Left lung (tissue), 10 donors: ENCODE measurements around the gene CD209. TPM values are rescaled to one million over a fixed set of nuclear protein-coding genes. Genes with fewer than 3 reads are reported as not detected.

ENCODE experiments used
- ATAC-seq: fragments of 200-7000 bp; cut with Tn5 transposase; one replicate; pipeline ENCODE4 v1.9.1; 2020; ENCODE audit warnings: moderate library complexity
- DNase-seq, 4 donors: peaks; one replicate each; pipeline ENCODE4 v3.0.0-alpha.2; 2013 to 2020
- H3K27ac ChIP-seq, 2 donors: fragments of 200-600 bp; sonication (generic) in 1 of 2; one replicate each; pipeline versions ENCODE4 v1.5.0 to v1.8.0; 2020 to 2021
- H3K27me3 ChIP-seq, 2 donors: fragments of 200-600 bp; sonication (generic) in 1 of 2; one replicate each; pipeline versions ENCODE4 v1.5.0 to v1.8.0; 2020 to 2021
- H3K36me3 ChIP-seq, 2 donors: fragments of 200-600 bp; sonication (generic) in 1 of 2; one replicate each; pipeline versions ENCODE4 v1.5.0 to v1.8.0; 2020 to 2021
- H3K4me1 ChIP-seq, 2 donors: fragments of 200-600 bp; one replicate each; pipeline ENCODE4 v1.8.0; 2021
- H3K4me3 ChIP-seq, 2 donors: fragments of 200-600 bp; sonication (generic) in 1 of 2; one replicate each; pipeline versions ENCODE4 v1.5.0 to v1.8.0; 2020 to 2021; ENCODE audit warnings: mild to moderate bottlenecking in 1 of 2
- H3K9me3 ChIP-seq, 2 donors: fragments of 200-600 bp; sonication (generic) in 1 of 2; one replicate each; pipeline versions ENCODE4 v1.5.0 to v1.8.0; 2020 to 2021
- CTCF ChIP-seq, 2 donors: fragments of 200-600 bp; sonication (generic) in 1 of 2; IDR thresholded peaks; one replicate each; pipeline versions ENCODE4 v1.5.0 to v1.8.0; 2021; ENCODE audit warnings: antibody characterized with exemption in 2 of 2
- intact Hi-C, 2 donors: fragments of 100-400 bp; cut with DNase I; formaldehyde crosslinking; loops; one replicate each; pipeline versions ENCODE4 v1.11.2 to v1.14.2; 2022
- polyA plus RNA-seq, 6 donors: library from polyadenylated mRNA; unstranded; fragments of 120-200 nt; gene quantifications; one replicate each; pipeline ENCODE4 v1.2.1, GENCODE V29; 2013; ENCODE audit not compliant: insufficient read length in 6 of 6
- total RNA-seq, 2 donors: library from RNA; stranded (reverse); fragmentation: NEBNext Ultra II Directional; extraction: Animal tissue kit (Norgen Biotek cat#: 25700); gene quantifications; one replicate each; pipeline ENCODE4 v1.2.1, GENCODE V29; 2021
- donor health status: DM: no; HTN: yes; CAD: no.
- donor health status: DM: no; HTN: no; CAD: no.

CD209 gene
- total and polyA plus RNA-seq, 8 donors = 2.9 to 10.6 (median 3.2) TPM

GRCh38 chr19:7734220-7735203, 12.8 kb downstream of the CD209 start:
- Histone ChIP-seq H3K27me3 (peaks cover 19 to 31% of the 10 kb centered on the region in 2 donors), H3K27ac (peak overlapping the region in 1 of 2 donors; percentile 61), H3K4me1 (peaks cover 0 to 34% of the 10 kb centered on the region in 2 donors), H3K36me3 (no peaks in the 10 kb centered on the region), H3K4me3 (no peak overlapping the region), H3K9me3 (no peaks in the 10 kb centered on the region)
- TF ChIP-seq CTCF (IDR thresholded peaks at IDR 0.05) = no peak
- ATAC-seq (peak; percentile 82), DNase-seq (peak in 1 of 4 donors; percentile 24)
- intact Hi-C loops = no loop called here

GRCh38 chr19:7733376-7733775, 14.0 kb downstream of the CD209 start:
- Histone ChIP-seq H3K27ac (no peak overlapping the region), H3K4me1 (peaks cover 0 to 40% of the 10 kb centered on the region in 2 donors), H3K27me3 (peaks cover 28 to 42% of the 10 kb centered on the region in 2 donors), H3K4me3 (no peak overlapping the region), H3K9me3 (no peaks in the 10 kb centered on the region), H3K36me3 (no peaks in the 10 kb centered on the region)
- DNase-seq (no peak), ATAC-seq (peak; percentile 88)
- intact Hi-C loops = no loop called here
- no peak for TF ChIP-seq CTCF (IDR thresholded peaks at IDR 0.05)

- Histone ChIP-seq H3K36me3 (no peaks in the 10 kb centered on the region), H3K27ac (no peak within 1 kb of the TSS), H3K4me3 (no peak within 1 kb of the TSS), H3K4me1 (peaks cover 0 to 40% of the 10 kb centered on the region in 2 donors), H3K27me3 (peaks cover 28 to 53% of the 10 kb centered on the region in 2 donors), H3K9me3 (no peaks in the 10 kb centered on the region)
- ATAC-seq (no peak), DNase-seq (no peak)
- intact Hi-C loops = no loop called here
- TF ChIP-seq CTCF (IDR thresholded peaks at IDR 0.05) = no peak
Observed at GRCh38 chr19:7732045-7732444, 15.3 kb downstream of the CD209 start, which contains the start of gene CLEC4G. Gene CLEC4G, minus strand, starts transcription at chr19:7732110. Its CDS starts 8 bp downstream, at chr19:7732102.

GRCh38 chr19:7731615-7732014, 15.7 kb downstream of the CD209 start:
- H3K27ac ChIP-seq = no peak overlapping the region
- no peak for ATAC-seq
- intact Hi-C loops = no loop called here
- H3K36me3 ChIP-seq = no peaks in the 10 kb centered on the region
- no peaks in the 10 kb centered on the region for H3K9me3 ChIP-seq
- H3K4me3 ChIP-seq = no peak overlapping the region
- H3K27me3 ChIP-seq = peaks cover 28 to 53% of the 10 kb centered on the region in 2 donors
- TF ChIP-seq CTCF (IDR thresholded peaks at IDR 0.05) = no peak
- H3K4me1 ChIP-seq = peaks cover 0 to 40% of the 10 kb centered on the region in 2 donors
- no peak for DNase-seq

GRCh38 chr19:7731218-7731595, 16.1 kb downstream of the CD209 start:
- Histone ChIP-seq H3K27me3 (peaks cover 28 to 53% of the 10 kb centered on the region in 2 donors), H3K9me3 (no peaks in the 10 kb centered on the region), H3K36me3 (no peaks in the 10 kb centered on the region), H3K27ac (no peak overlapping the region), H3K4me1 (peaks cover 0 to 40% of the 10 kb centered on the region in 2 donors), H3K4me3 (no peak overlapping the region)
- TF ChIP-seq CTCF (IDR thresholded peaks at IDR 0.05) = no peak
- DNase-seq (no peak), ATAC-seq (no peak)
- intact Hi-C loops = no loop called here
